Measurements from ENCODE around the gene CLECL1. TPM values are rescaled to one million over a fixed set of nuclear protein-coding genes. Genes with fewer than 3 reads are reported as not detected.

The CLECL1 gene
- total and polyA plus RNA-seq, 9 of the 15 experiments (the other 6 are each of a cell fraction or from before 2014, with no cell fraction given), result 0.13 to 0.25 TPM; not detected in 7

DNA sequence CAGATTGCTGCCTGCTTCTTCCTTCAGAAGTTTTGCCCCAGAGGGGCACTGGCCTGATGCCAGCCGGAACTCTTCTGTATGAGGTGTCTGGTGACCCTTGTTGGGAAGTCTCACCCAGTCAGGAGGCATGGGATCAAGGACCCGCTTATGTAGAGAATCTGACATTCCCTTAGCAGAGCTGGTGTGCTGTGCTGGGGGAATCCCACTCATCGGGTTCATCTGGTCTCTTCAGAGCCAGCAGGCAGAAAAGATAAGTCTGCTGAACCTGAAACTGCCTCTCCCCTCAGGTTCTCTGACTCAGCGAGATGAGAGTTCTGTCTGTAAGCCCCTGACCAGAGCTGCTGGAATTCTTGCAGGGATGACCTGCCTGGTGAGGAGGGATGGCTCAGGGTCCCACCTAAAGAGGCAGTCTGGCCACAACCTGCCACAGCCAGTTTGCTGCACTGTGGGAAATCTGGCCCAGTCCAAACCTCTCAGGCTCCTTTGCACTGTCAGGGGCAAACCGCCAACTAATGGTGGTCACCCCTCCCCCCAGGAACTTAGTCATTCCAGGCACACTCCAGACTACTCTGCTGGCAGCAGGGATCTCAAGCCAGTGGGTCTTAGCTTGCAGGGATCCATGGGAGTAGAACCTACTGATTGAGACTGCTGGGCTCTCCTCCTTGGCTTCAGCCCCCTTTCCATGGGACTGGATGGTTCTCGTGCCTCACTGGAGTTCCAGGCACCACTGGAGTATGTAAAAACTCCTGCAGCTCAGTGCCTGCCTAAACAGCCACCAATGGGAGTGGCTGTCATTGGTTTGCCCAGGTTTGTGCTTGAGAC lies 59.3 kb downstream of the CLECL1 start (continued):
- TF ChIP-seq, protein P1, sequence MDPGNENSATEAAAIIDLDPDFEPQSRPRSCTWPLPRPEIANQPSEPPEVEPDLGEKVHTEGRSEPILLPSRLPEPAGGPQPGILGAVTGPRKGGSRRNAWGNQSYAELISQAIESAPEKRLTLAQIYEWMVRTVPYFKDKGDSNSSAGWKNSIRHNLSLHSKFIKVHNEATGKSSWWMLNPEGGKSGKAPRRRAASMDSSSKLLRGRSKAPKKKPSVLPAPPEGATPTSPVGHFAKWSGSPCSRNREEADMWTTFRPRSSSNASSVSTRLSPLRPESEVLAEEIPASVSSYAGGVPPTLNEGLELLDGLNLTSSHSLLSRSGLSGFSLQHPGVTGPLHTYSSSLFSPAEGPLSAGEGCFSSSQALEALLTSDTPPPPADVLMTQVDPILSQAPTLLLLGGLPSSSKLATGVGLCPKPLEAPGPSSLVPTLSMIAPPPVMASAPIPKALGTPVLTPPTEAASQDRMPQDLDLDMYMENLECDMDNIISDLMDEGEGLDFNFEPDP (CRISPR knock-in tag; IDR thresholded peaks at IDR 0.05), result no peak
- TF ChIP-seq ZNF239 (CRISPR knock-in tag; IDR thresholded peaks at IDR 0.05) (no peak), ZNF431 (CRISPR knock-in tag; IDR thresholded peaks at IDR 0.05) (no peak), KHSRP (IDR thresholded peaks at IDR 0.05) (no peak), PHF21A (IDR thresholded peaks at IDR 0.05; ENCODE audit: borderline replicate concordance, low read depth) (peak; percentile 79; the same call in 1 of the 2 replicates), YY1 (IDR thresholded peaks at IDR 0.05; ENCODE audit: borderline replicate concordance in 1 of 3, control insufficient read depth in 1 of 3, extremely low read depth in 1 of 3, insufficient read depth in 3 of 3, insufficient read length in 1 of 3, insufficient replicate concordance in 2 of 3, low read depth in 1 of 3, low read length in 2 of 3) (peak in 1 of 3 experiments; percentile 23), ZNF584 (CRISPR knock-in tag; IDR thresholded peaks at IDR 0.05; ENCODE audit: low read depth) (no peak), ZNF507 (tag; conservative IDR thresholded peaks at IDR 0.05) (no peak), ZNF146 (CRISPR knock-in tag; IDR thresholded peaks at IDR 0.05; ENCODE audit: unreplicated experiment) (no peak)
- TF ChIP-seq, protein P2, sequence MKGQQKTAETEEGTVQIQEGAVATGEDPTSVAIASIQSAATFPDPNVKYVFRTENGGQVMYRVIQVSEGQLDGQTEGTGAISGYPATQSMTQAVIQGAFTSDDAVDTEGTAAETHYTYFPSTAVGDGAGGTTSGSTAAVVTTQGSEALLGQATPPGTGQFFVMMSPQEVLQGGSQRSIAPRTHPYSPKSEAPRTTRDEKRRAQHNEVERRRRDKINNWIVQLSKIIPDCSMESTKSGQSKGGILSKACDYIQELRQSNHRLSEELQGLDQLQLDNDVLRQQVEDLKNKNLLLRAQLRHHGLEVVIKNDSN (CRISPR knock-in tag; IDR thresholded peaks at IDR 0.05), result no peak
- TF ChIP-seq, protein P3, sequence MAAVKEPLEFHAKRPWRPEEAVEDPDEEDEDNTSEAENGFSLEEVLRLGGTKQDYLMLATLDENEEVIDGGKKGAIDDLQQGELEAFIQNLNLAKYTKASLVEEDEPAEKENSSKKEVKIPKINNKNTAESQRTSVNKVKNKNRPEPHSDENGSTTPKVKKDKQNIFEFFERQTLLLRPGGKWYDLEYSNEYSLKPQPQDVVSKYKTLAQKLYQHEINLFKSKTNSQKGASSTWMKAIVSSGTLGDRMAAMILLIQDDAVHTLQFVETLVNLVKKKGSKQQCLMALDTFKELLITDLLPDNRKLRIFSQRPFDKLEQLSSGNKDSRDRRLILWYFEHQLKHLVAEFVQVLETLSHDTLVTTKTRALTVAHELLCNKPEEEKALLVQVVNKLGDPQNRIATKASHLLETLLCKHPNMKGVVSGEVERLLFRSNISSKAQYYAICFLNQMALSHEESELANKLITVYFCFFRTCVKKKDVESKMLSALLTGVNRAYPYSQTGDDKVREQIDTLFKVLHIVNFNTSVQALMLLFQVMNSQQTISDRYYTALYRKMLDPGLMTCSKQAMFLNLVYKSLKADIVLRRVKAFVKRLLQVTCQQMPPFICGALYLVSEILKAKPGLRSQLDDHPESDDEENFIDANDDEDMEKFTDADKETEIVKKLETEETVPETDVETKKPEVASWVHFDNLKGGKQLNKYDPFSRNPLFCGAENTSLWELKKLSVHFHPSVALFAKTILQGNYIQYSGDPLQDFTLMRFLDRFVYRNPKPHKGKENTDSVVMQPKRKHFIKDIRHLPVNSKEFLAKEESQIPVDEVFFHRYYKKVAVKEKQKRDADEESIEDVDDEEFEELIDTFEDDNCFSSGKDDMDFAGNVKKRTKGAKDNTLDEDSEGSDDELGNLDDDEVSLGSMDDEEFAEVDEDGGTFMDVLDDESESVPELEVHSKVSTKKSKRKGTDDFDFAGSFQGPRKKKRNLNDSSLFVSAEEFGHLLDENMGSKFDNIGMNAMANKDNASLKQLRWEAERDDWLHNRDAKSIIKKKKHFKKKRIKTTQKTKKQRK (IDR thresholded peaks at IDR 0.05; ENCODE audit: borderline replicate concordance, low read depth, low read length), result no peak
- TF ChIP-seq, protein P4, sequence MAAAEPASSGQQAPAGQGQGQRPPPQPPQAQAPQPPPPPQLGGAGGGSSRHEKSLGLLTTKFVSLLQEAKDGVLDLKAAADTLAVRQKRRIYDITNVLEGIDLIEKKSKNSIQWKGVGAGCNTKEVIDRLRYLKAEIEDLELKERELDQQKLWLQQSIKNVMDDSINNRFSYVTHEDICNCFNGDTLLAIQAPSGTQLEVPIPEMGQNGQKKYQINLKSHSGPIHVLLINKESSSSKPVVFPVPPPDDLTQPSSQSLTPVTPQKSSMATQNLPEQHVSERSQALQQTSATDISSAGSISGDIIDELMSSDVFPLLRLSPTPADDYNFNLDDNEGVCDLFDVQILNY (CRISPR knock-in tag; IDR thresholded peaks at IDR 0.05), result no peak
- TF ChIP-seq, protein P5, sequence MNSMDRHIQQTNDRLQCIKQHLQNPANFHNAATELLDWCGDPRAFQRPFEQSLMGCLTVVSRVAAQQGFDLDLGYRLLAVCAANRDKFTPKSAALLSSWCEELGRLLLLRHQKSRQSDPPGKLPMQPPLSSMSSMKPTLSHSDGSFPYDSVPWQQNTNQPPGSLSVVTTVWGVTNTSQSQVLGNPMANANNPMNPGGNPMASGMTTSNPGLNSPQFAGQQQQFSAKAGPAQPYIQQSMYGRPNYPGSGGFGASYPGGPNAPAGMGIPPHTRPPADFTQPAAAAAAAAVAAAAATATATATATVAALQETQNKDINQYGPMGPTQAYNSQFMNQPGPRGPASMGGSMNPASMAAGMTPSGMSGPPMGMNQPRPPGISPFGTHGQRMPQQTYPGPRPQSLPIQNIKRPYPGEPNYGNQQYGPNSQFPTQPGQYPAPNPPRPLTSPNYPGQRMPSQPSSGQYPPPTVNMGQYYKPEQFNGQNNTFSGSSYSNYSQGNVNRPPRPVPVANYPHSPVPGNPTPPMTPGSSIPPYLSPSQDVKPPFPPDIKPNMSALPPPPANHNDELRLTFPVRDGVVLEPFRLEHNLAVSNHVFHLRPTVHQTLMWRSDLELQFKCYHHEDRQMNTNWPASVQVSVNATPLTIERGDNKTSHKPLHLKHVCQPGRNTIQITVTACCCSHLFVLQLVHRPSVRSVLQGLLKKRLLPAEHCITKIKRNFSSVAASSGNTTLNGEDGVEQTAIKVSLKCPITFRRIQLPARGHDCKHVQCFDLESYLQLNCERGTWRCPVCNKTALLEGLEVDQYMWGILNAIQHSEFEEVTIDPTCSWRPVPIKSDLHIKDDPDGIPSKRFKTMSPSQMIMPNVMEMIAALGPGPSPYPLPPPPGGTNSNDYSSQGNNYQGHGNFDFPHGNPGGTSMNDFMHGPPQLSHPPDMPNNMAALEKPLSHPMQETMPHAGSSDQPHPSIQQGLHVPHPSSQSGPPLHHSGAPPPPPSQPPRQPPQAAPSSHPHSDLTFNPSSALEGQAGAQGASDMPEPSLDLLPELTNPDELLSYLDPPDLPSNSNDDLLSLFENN (IDR thresholded peaks at IDR 0.05; ENCODE audit: low read depth in 2 of 2, low read length in 2 of 2), result no peak
- TF ChIP-seq, protein P6, sequence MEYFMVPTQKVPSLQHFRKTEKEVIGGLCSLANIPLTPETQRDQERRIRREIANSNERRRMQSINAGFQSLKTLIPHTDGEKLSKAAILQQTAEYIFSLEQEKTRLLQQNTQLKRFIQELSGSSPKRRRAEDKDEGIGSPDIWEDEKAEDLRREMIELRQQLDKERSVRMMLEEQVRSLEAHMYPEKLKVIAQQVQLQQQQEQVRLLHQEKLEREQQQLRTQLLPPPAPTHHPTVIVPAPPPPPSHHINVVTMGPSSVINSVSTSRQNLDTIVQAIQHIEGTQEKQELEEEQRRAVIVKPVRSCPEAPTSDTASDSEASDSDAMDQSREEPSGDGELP (CRISPR knock-in tag; IDR thresholded peaks at IDR 0.05; ENCODE audit: borderline replicate concordance), result peak; percentile 35; the same call in 1 of the 2 replicates
